Neural progenitor cell (in vitro differentiated cells): ENCODE data around the gene NFE2L1.

Experiments used
- EZH2phosphoT487 ChIP-seq: fragments of 200-600 bp; sonication (generic); IDR thresholded peaks from 2 replicates; pipeline ENCODE4 v1.6.1; 2017; ENCODE audit warnings: antibody characterized with exemption
- TF ChIP-seq, protein P1 (sequence below): fragments of 200-600 bp; sonication (generic); IDR thresholded peaks from 2 replicates; pipeline ENCODE4 v1.5.1; 2017; ENCODE audit warnings: antibody characterized with exemption, mild to moderate bottlenecking

GRCh38 chr17:48006936-48007709 lies 41.0 kb upstream of the NFE2L1 start:
- TF ChIP-seq EZH2phosphoT487 = no peak
- TF ChIP-seq, protein P1, sequence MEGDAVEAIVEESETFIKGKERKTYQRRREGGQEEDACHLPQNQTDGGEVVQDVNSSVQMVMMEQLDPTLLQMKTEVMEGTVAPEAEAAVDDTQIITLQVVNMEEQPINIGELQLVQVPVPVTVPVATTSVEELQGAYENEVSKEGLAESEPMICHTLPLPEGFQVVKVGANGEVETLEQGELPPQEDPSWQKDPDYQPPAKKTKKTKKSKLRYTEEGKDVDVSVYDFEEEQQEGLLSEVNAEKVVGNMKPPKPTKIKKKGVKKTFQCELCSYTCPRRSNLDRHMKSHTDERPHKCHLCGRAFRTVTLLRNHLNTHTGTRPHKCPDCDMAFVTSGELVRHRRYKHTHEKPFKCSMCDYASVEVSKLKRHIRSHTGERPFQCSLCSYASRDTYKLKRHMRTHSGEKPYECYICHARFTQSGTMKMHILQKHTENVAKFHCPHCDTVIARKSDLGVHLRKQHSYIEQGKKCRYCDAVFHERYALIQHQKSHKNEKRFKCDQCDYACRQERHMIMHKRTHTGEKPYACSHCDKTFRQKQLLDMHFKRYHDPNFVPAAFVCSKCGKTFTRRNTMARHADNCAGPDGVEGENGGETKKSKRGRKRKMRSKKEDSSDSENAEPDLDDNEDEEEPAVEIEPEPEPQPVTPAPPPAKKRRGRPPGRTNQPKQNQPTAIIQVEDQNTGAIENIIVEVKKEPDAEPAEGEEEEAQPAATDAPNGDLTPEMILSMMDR = no peak
